Neural cell (in vitro differentiated cells): Measurements from ENCODE around the gene LZIC. TPM values are rescaled to one million over a fixed set of nuclear protein-coding genes. Genes with fewer than 3 reads are reported as not detected.

Experiments
- H2AFZ ChIP-seq: fragments of 200-600, 300-800 bp; sonication (generic), shearing (Covaris generic); 2 replicates; pipeline ENCODE4 v1.6.0; 2014; ENCODE audit warnings: low read depth, mild to moderate bottlenecking, antibody characterized with exemption, low read length, moderate library complexity
- H3F3A ChIP-seq: fragments of 200-600 bp; shearing (Covaris generic); 2 replicates; pipeline ENCODE4 v1.6.1; 2016; ENCODE audit warnings: mild to moderate bottlenecking, moderate library complexity, mixed read lengths, antibody characterized with exemption, low read length; ENCODE audit not compliant: insufficient read depth, poor library complexity, severe bottlenecking
- H3K27ac ChIP-seq: fragments of 200-600, 300-800 bp; sonication (generic), shearing (Covaris generic); 2 replicates; pipeline ENCODE4 v1.5.1; 2014; ENCODE audit warnings: mild to moderate bottlenecking, low read length, moderate library complexity
- H3K27me3 ChIP-seq: fragments of 300-800, 200-600 bp; sonication (generic), shearing (Covaris generic); 2 replicates; pipeline ENCODE4 v1.6.0; 2014; ENCODE audit warnings: mild to moderate bottlenecking, low read depth, low read length, moderate library complexity; ENCODE audit not compliant: insufficient read depth
- H3K36me3 ChIP-seq: fragments of 300-800, 200-600 bp; sonication (generic), shearing (Covaris generic); 2 replicates; pipeline ENCODE4 v1.5.1; 2014; ENCODE audit warnings: mild to moderate bottlenecking, antibody characterized with exemption, low read length, moderate library complexity; ENCODE audit not compliant: insufficient read depth
- H3K4me2 ChIP-seq: fragments of 300-800, 200-600 bp; sonication (generic), shearing (Covaris generic); 2 replicates; pipeline ENCODE4 v1.6.0; 2014; ENCODE audit warnings: mild to moderate bottlenecking, low read length
- H3K4me3 ChIP-seq: fragments of 300-800, 200-600 bp; sonication (generic), shearing (Covaris generic); 2 replicates; pipeline ENCODE4 v1.5.1; 2014; ENCODE audit warnings: mild to moderate bottlenecking, low read length, moderate library complexity
- H3K79me2 ChIP-seq: fragments of 200-600 bp; shearing (Covaris generic); replicated peaks from 2 replicates; pipeline ENCODE4 v1.6.0; 2014; ENCODE audit warnings: mild to moderate bottlenecking, low read length, moderate library complexity; ENCODE audit not compliant: insufficient read depth
- H3K9ac ChIP-seq: fragments of 300-800, 200-600 bp; sonication (generic), shearing (Covaris generic); 2 replicates; pipeline ENCODE4 v1.6.1; 2016; ENCODE audit warnings: mild to moderate bottlenecking, low read length, mixed read lengths
- H3K9me2 ChIP-seq: fragments of 200-600 bp; shearing (Covaris generic); 2 replicates; pipeline ENCODE4 v1.6.1; 2016; ENCODE audit warnings: mild to moderate bottlenecking, low read length, mixed read lengths; ENCODE audit not compliant: insufficient read depth
- H3K9me3 ChIP-seq: fragments of 200-600, 300-800 bp; sonication (generic), shearing (Covaris generic); 2 replicates; pipeline ENCODE4 v1.6.1; 2016; ENCODE audit warnings: mild to moderate bottlenecking, mixed run types, low read length, moderate library complexity, mixed read lengths
- H4K20me1 ChIP-seq: fragments of 200-600 bp; shearing (Covaris generic); 2 replicates; pipeline ENCODE4 v1.6.1; 2016; ENCODE audit warnings: mild to moderate bottlenecking, mixed run types; ENCODE audit not compliant: insufficient read depth
- EP300 ChIP-seq: fragments of 450-650 bp; conservative IDR thresholded peaks from 2 replicates; pipeline ENCODE4 v1.6.1; 2014; ENCODE audit warnings: antibody characterized with exemption, mild to moderate bottlenecking, moderate library complexity; ENCODE audit not compliant: poor library complexity, severe bottlenecking
- EZH2 ChIP-seq: fragments of 200-600, 300-800 bp; shearing (Covaris generic), sonication (generic); IDR thresholded peaks from 2 replicates; pipeline ENCODE4 v1.6.1; 2014; ENCODE audit warnings: antibody characterized with exemption, low read length, borderline replicate concordance, mild to moderate bottlenecking; ENCODE audit not compliant: insufficient read depth, poor library complexity, severe bottlenecking
- MXI1 ChIP-seq: fragments of 450-650 bp; conservative IDR thresholded peaks from 2 replicates; pipeline ENCODE4 v1.6.1; 2014; ENCODE audit warnings: antibody characterized with exemption, mild to moderate bottlenecking; ENCODE audit not compliant: poor library complexity, severe bottlenecking
- POLR2AphosphoS5 ChIP-seq: IDR thresholded peaks from 2 replicates; pipeline ENCODE4 v1.6.1; 2012
- RAD21 ChIP-seq: fragments of 450-650 bp; conservative IDR thresholded peaks from 2 replicates; pipeline ENCODE4 v1.6.1; 2014; ENCODE audit warnings: antibody characterized with exemption, mild to moderate bottlenecking, moderate library complexity
- SMC3 ChIP-seq: fragments of 450-650 bp; conservative IDR thresholded peaks from 2 replicates; pipeline ENCODE4 v1.6.1; 2014; ENCODE audit warnings: antibody characterized with exemption, mild to moderate bottlenecking, moderate library complexity; ENCODE audit not compliant: poor library complexity
- TAF1 ChIP-seq: IDR thresholded peaks from 2 replicates; pipeline ENCODE4 v1.6.1; 2012; ENCODE audit warnings: low read depth
- polyA plus RNA-seq: library from polyadenylated mRNA; depleted of rRNA; stranded (reverse); fragments of >200 nt; gene quantifications from 2 replicates; pipeline ENCODE4 v1.2.3, GENCODE V29; 2014
- TF ChIP-seq, protein P1 (sequence below): IDR thresholded peaks from 2 replicates; pipeline ENCODE4 v1.6.1; 2012; ENCODE audit warnings: borderline replicate concordance
- TF ChIP-seq, protein P2 (sequence below): fragments of 450-650 bp; IDR thresholded peaks from 2 replicates; pipeline ENCODE4 v1.5.1; 2014; ENCODE audit warnings: antibody characterized with exemption, mild to moderate bottlenecking, moderate library complexity; ENCODE audit not compliant: poor library complexity, severe bottlenecking

The LZIC gene
- polyA plus RNA-seq, 1 donor from 2014 or later: 57.2 TPM

DNA sequence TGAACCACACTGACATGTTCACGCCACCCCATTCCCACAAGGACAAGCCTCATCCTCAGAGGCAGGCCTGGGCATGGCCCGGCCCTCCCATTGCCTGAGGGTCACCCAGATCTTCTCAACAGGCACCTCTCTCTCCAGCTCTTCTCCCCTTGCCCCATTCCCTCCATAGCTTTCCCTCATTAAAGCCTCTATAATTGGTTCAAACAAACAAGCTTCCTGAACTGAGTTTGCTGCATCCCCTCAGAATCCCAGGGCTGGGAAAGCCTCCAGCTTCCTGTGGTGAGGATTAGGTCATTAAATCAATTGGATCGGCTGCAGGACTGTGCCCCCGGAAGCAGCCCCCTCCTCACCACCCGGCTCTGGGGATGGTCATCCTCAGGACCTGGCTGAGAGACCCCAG lies 52.0 kb downstream of the LZIC start:
- Histone ChIP-seq H3K79me2 (no peaks in the 10 kb centered on the region), H3K9me2 (no peaks in the 10 kb centered on the region), H3K27me3 (no peaks in the 10 kb centered on the region), H2AFZ (no peak overlapping the region), H4K20me1 (no peaks in the 10 kb centered on the region), H3K4me2 (no peak overlapping the region), H3K36me3 (no peaks in the 10 kb centered on the region), H3K9ac (no peak overlapping the region), H3K27ac (no peak overlapping the region), H3K9me3 (no peaks in the 10 kb centered on the region), H3K4me3 (no peak overlapping the region), H3F3A (no peaks in the 10 kb centered on the region)
- no peak for TF ChIP-seq RAD21
- TF ChIP-seq EZH2: no peak
- no peak for TF ChIP-seq SMC3

DNA sequence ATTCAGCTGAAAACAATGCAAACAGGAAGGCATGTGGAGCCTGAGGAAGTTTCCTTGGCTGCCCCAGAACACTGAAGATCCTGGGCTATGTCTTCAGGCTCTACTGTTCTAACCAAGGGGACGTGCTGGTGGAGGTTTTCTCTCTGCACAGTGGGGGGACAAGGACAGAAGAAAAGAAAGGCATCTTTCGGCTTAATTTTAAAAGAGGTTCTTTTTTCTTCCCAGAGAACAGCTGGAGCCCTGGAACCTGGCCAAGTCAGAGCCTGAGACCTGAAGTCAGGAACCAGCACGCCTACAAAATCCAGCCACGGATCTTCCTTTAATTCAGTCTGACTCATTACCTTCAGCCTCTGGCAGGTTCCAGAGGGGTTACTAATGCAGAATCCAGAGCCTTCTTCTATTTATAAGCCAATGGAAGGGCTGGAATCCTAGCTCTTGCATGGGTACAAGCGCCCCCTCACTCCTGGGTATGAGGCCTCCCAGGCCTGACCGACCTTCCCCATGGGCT lies 52.9 kb downstream of the LZIC start:
- Histone ChIP-seq H3K27ac (no peak overlapping the region), H3F3A (no peaks in the 10 kb centered on the region), H3K9me3 (no peaks in the 10 kb centered on the region), H3K27me3 (no peaks in the 10 kb centered on the region), H4K20me1 (no peaks in the 10 kb centered on the region), H3K4me2 (no peak overlapping the region), H3K36me3 (no peaks in the 10 kb centered on the region), H3K4me3 (no peak overlapping the region), H3K9ac (no peak overlapping the region), H3K79me2 (no peaks in the 10 kb centered on the region), H2AFZ (no peak overlapping the region), H3K9me2 (no peaks in the 10 kb centered on the region)
- TF ChIP-seq RAD21: no peak
- TF ChIP-seq, protein P1, sequence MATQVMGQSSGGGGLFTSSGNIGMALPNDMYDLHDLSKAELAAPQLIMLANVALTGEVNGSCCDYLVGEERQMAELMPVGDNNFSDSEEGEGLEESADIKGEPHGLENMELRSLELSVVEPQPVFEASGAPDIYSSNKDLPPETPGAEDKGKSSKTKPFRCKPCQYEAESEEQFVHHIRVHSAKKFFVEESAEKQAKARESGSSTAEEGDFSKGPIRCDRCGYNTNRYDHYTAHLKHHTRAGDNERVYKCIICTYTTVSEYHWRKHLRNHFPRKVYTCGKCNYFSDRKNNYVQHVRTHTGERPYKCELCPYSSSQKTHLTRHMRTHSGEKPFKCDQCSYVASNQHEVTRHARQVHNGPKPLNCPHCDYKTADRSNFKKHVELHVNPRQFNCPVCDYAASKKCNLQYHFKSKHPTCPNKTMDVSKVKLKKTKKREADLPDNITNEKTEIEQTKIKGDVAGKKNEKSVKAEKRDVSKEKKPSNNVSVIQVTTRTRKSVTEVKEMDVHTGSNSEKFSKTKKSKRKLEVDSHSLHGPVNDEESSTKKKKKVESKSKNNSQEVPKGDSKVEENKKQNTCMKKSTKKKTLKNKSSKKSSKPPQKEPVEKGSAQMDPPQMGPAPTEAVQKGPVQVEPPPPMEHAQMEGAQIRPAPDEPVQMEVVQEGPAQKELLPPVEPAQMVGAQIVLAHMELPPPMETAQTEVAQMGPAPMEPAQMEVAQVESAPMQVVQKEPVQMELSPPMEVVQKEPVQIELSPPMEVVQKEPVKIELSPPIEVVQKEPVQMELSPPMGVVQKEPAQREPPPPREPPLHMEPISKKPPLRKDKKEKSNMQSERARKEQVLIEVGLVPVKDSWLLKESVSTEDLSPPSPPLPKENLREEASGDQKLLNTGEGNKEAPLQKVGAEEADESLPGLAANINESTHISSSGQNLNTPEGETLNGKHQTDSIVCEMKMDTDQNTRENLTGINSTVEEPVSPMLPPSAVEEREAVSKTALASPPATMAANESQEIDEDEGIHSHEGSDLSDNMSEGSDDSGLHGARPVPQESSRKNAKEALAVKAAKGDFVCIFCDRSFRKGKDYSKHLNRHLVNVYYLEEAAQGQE: no peak
- TF ChIP-seq, protein P2, sequence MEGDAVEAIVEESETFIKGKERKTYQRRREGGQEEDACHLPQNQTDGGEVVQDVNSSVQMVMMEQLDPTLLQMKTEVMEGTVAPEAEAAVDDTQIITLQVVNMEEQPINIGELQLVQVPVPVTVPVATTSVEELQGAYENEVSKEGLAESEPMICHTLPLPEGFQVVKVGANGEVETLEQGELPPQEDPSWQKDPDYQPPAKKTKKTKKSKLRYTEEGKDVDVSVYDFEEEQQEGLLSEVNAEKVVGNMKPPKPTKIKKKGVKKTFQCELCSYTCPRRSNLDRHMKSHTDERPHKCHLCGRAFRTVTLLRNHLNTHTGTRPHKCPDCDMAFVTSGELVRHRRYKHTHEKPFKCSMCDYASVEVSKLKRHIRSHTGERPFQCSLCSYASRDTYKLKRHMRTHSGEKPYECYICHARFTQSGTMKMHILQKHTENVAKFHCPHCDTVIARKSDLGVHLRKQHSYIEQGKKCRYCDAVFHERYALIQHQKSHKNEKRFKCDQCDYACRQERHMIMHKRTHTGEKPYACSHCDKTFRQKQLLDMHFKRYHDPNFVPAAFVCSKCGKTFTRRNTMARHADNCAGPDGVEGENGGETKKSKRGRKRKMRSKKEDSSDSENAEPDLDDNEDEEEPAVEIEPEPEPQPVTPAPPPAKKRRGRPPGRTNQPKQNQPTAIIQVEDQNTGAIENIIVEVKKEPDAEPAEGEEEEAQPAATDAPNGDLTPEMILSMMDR: no peak
- no peak for TF ChIP-seq EZH2
- no peak for TF ChIP-seq EP300
- no peak for TF ChIP-seq MXI1
- TF ChIP-seq POLR2AphosphoS5: no peak
- no peak for TF ChIP-seq SMC3
- no peak for TF ChIP-seq TAF1
